A673 (cell line): ENCODE data around the gene OR10V1.

Source experiments
- EZH2 ChIP-seq: fragments of 200-600 bp; sonication (generic); IDR thresholded peaks from 2 replicates; pipeline ENCODE4 v1.6.1; 2017; ENCODE audit warnings: borderline replicate concordance, low read depth, mild to moderate bottlenecking, mixed read lengths, antibody characterized with exemption, low read length; ENCODE audit not compliant: poor library complexity, severe bottlenecking
- TF ChIP-seq, protein P1 (sequence below): fragments of 300-800, 200-600 bp; sonication (generic); conservative IDR thresholded peaks from 2 replicates; pipeline ENCODE4 v1.5.1; 2017; ENCODE audit warnings: low read depth, mild to moderate bottlenecking, antibody characterized with exemption, low read length, moderate library complexity, mixed read lengths

DNA sequence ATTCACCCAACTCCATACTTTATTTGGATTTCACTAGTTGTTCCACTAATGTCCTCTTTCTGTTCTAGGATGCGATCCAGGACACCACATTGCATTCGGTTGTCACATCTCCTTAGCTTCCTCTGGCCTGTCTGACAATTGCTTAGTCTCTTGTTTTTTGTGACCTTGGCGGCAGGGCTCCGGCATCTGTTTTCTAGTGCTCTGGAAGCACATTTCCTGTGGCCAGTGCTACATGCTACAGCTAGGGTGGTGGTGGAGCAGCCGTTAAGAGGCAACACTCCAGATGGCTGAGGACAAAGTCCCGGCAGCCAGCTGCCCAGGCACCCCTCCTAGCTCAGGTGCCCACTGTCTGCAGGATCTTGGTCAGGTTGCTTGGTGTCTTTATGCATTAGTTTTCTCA is 48.3 kb upstream of the OR10V1 start:
- TF ChIP-seq, protein P1, sequence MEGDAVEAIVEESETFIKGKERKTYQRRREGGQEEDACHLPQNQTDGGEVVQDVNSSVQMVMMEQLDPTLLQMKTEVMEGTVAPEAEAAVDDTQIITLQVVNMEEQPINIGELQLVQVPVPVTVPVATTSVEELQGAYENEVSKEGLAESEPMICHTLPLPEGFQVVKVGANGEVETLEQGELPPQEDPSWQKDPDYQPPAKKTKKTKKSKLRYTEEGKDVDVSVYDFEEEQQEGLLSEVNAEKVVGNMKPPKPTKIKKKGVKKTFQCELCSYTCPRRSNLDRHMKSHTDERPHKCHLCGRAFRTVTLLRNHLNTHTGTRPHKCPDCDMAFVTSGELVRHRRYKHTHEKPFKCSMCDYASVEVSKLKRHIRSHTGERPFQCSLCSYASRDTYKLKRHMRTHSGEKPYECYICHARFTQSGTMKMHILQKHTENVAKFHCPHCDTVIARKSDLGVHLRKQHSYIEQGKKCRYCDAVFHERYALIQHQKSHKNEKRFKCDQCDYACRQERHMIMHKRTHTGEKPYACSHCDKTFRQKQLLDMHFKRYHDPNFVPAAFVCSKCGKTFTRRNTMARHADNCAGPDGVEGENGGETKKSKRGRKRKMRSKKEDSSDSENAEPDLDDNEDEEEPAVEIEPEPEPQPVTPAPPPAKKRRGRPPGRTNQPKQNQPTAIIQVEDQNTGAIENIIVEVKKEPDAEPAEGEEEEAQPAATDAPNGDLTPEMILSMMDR = no peak
- no peak for TF ChIP-seq EZH2
